ACHN (cell line): Measurements from ENCODE around the gene PRICKLE4.
A peak's percentile ranks its signal among the peaks of the same experiment; 100 is the strongest.

Experiments
- DNase-seq: peaks from one replicate; pipeline ENCODE4 v3.0.0-alpha.2; 2015
- in situ Hi-C: cut with HindIII; loops from 2 replicates; pipeline ENCODE4 v1.10.0; 2017; ENCODE audit warnings: low sequenced_read_pairs, low pct_ligation_motif_present, low pct_unique_long_range_greater_than_20kb

The PRICKLE4 gene, protein sequence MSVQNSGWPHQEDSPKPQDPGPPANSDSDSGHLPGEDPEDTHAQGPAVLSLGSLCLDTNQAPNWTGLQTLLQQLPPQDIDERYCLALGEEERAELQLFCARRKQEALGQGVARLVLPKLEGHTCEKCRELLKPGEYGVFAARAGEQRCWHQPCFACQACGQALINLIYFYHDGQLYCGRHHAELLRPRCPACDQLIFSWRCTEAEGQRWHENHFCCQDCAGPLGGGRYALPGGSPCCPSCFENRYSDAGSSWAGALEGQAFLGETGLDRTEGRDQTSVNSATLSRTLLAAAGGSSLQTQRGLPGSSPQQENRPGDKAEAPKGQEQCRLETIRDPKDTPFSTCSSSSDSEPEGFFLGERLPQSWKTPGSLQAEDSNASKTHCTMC

DNA sequence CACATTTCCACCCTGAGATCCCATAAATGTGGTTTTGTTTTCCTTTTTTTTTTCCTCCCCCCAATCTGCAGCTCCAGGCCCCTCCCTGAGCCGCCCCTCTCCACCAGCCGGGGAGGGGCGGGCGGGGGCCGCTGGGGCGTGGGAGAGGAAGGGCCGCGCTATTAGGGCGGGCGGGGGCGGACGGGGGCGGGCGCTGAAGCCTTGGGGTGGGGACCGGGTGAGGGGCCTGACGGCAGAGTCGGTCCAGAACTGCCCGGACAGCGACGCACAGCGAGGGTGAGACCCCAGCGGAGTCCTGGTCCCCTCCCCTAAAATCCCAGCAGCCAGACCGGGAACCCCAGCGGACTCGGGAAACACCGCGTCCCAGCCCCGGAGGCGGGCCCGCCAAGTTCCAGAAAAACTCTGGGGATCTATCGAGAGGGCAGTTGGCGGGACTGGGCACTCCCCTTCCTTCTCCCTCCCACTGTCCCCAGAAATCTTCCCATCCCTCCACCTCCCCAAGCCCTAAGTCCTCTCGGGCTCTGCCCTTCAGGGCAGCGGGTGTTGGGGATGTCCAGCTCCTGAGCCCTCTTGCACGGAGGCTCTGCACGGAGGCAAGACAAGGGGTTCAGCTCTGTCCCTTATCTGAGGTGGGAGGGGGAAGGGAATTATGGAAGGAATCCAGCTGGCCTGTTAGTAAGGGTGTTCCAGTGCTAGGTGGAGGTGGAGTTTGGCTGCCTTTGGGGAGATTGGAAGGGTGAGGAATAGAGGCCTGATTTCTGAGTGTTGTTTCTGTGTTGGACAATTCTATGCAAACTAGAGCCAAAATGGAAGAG is at the start of gene PRICKLE4:
Gene PRICKLE4, plus strand, starts transcription at position 232 of the 815 bp plus-strand sequence. CDS start 2,692 bp downstream, outside the sequence.
- in situ Hi-C loops, result no loop called here
- peak; percentile 50 for DNase-seq

DNA sequence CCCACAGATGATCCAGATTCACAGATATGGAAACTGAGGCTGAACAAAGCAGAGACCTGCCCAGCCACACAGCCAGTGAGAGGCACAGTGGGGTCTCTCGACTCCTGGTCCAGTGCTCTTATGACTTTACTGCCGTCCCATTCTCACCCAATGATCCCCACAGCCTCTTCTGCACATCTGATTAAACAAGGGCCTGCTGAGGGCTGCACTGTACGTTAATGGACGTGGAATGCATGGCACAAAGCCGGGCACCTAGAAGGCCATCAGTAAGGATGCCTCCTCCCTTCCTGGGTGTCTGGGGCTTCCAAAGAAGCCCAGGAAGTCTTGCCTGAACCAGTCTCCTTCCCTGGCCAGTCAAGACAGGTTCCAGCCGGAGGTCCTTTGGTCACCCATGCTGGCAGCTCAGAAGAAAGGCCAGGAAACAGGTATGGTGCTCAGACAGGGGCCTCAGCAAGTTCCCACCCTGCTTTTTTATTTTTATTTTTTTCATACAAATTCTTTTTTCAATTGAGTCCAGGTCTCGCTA is 49.0 kb upstream of the PRICKLE4 start:
- in situ Hi-C loops, result no loop called here
- DNase-seq, result no peak

DNA sequence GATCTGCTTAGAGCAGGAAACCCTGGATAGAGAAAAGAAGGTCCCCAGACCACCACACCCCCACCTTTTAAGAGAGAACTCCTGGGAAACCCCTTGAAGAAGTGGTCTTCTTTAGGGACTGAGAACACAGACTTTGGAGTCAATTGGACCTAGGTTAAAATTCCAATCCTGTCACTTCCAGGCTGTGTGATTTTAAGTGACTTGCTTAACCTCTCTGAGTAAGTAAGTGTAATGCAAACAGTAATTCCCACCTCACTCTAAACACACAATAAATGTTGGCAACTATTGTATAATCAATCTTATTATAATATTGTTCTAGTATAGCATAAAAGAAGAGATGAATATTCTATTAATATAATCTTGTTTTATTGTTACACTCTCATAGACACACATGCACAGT is 48.4 kb upstream of the PRICKLE4 start:
- in situ Hi-C loops, result no loop called here
- no peak for DNase-seq

DNA sequence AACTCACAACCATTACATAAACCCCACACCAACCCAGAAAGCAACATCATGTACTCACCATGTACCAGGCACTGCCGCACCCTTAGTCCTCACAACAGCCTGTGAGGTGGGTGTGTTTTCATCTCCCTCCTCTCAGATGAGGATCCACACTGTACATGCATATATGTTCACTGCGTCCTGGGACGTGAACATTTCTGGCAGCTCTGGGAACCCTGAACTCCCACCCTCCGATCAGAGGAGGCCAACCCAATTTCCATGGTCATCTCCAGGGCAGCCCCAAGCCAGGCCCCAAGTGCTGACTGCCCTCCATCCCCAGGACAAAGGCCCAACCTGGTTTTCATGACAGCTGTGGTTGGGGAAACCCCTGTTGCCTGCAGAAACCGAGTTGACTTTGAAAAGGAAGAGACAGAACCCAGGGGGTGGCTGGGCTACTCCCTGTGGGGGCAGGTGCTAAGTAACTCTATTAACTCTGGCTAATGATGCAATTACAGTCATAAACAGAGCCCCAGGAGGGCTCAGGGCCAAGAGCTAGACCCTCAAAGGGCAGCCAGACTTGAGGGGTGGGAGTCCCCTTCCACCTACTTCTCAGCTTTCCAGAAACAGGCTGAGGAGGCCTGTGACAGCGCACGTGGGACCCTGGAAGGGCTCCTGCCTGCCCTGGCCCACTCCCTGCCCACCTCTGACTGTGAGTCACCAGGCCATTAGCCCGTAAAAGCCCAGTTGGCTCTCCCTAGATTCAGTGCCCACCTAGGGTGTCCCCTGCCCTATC is 47.8 kb upstream of the PRICKLE4 start:
- in situ Hi-C loops, result no loop called here
- DNase-seq, result peak; percentile 38

DNA sequence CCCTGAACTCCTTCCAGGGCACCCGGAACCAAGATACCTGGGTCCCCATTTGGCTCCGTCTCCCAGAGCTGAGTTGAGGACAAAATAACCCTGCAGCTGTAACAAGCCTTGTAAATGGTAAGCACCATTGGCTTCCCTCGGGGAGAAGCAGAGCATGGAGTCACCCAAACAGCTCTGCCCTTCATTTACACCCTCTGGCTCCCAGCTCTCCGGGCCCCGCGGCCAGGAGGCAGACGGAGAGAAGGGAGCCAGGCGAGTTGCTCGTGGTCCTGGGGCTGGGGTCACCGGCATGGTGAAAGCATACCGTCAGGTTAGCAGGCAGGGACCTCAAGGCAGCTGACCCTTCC is 47.2 kb upstream of the PRICKLE4 start:
- DNase-seq, result no peak
- in situ Hi-C loops, result no loop called here

DNA sequence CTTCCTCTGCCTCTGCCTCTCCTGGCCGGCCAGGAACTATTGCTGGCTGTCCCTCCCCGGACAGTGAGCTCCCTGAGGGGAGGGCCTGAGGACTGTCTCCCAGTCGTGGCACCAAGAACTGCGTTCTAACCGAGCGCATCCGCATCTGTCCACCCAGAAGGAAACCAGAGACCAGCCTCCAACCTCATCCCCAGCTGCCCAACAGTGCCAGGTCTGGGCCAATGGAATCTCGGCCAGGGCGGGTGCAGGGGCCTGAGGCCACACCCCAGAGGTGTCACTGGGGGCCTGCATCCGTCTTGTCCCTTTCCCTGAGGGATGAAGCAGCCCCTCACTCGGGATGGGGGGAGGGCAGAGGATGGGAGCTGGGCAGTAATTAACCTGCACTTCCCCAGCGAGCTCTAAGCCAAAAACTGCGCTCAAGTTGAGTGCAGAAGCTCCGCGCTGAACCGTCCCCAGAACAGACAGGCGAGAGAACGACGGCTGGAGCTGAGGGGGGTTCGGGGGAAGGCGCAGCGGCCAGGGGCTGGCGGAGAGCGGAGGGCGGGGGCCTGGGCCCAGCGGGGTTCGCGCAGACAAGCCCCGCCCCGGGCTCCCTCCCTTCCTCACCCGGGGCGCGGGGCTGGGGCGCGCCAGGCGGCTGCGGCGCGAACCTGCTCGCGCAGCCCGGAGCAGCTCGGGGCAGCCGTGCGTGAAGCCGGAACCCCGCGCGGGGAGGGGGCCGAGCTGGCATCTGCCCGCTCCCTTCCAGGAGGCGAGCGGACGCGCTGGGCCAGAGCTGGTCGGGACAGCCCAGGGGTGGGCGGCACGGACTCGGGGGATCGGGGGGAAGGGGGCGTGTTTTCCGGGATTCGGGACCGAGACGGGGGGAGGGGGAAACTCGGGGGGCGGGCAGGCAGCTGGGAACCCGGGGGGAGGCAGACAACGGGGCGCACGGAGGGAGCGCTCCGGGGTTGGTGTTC is 46.6 kb upstream of the PRICKLE4 start:
- in situ Hi-C loops, result no loop called here
- DNase-seq, result peak; percentile 83

DNA sequence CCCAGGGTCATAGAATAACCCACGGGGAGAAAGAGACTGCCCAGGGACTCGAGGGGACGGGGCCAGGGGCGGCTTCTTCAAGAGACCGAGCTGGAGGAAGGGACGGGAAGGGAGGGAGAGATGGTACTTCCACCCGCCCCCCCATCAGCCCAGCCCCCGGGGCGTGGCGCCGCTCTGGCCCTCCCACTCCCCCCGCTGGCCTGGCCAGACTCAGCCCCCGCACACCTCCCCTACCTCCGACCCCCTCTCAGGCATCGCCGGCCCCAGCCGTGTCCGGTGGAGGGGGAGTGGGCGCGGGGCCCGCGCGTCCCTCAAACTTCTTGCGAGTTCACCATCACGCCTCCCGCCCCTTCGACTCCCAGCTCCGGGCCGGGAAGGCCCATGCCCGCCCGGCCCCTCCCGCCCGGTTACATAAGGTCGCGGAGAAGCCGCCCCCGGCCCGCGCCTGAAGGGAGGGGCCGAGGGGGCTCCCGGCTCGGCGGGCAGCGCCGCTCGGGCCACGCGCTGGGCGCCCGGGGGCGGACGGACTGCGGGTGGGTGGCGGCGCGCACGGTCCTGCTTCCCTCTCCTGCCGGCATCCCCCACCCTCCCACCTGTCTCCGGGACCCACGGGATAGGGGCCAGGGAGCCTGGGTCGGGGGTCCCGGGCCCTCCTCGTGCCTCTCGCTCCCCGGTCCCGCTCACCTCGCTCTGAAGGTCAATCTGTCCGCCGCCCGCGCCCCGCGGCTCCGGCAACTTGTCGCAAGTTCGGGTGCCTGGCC is 45.7 kb upstream of the PRICKLE4 start:
- DNase-seq, result peak; percentile 76
- in situ Hi-C loops, result no loop called here

DNA sequence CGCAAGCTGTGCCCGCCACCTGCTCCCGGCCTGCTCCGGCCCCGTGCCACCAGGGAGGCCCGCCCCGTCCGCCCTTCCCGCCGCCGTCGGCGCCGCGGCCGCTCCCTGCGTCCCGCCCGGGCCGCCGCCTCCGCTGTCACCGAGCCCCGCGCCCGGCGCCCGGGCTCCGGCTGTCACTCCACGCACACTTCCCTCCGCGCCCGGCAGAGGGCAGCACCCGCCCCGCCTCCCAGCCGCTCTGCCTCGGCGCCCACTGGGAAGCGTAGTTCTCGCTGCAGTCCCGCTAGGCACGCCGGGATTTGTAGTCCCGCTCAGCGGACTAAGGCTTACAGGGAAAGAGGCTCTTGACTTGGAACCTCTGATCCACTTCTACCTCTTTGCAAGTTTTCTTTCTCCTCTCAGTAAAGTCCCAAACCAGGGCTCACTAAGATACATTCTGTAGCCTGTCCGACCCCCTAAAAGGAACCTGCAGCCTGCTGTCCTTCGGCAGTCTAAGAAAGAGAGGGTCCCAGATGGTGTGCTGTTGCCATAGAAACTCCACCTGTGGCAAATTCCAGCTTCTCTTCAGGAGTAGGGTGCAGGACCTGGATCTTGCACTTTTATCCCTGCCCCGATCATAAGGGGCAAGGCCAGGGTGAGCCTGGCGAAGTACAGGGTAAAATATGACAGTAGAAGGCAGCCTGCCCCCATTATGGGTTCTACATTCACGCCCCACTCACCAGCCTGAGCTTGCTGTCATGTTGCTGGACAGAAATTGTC is 45.0 kb upstream of the PRICKLE4 start, which contains the start of gene TFEB:
Gene TFEB, minus strand, starts transcription at position 182 of the 759 bp plus-strand sequence. CDS start 44,395 bp downstream, outside the sequence.
- in situ Hi-C loops, result no loop called here
- peak; percentile 85 for DNase-seq

DNA sequence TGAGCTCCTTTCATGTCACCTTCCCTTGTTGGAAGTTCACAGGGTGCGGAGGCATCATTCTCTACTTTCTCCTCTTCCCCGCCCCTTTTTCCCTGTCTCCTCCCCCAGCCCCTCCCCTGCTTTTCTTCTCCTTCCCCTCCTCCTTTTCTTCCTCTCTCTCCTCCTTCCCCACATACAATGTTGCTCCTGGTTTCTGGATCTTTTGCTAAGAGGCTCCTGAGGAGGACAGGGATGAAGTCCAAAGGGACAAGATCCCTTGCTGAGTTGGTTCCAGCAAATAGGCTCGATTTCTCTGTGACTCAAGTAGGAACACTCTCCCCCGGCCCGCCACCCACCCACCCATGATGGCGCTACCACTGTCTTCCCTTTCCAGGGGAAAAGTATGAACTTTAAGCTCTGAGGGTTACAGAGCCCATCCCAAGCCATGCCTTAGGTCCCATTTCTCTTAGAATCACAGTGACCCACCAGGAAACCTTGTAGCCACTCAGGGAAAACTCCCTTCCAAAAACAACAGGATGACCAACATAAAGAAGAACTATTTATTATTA is 44.3 kb upstream of the PRICKLE4 start:
- in situ Hi-C loops, result no loop called here
- DNase-seq, result no peak

DNA sequence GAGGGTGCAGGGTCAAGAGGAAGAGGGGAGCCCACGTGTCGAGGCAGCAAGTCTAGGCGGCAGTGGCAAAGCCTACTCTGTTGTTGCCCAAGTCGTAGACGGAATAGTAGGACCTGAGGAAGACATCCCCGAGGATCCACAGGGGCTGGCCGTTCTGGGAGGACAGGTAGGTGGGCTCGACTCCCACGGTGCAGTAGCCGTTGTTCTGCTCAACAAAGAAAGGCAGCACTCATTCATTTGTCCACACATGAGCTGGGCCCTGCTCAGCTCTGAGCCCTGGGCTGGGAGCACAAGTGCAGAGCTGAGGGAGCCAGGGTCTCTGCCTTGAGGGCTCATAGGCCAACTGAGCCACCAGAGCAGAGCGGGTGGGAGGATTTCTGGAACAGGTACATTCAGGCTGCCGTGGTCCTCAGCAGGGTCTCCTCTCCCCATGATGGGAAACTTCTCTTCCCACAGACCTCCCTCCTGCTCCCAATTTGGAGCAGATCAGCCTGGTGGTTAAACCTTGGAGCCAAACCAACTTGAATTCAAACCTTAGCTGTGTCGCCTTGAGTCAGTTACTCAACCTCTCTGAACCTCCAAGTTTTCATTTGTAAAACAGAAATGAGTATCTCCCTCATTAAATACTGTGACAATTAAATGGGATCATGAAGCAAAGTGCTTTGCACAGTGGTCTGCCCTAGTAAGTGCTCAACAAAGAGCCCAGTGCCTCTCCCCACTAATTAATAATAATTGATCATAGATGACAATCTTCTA is 43.6 kb upstream of the PRICKLE4 start:
- DNase-seq, result no peak
- in situ Hi-C loops, result no loop called here

DNA sequence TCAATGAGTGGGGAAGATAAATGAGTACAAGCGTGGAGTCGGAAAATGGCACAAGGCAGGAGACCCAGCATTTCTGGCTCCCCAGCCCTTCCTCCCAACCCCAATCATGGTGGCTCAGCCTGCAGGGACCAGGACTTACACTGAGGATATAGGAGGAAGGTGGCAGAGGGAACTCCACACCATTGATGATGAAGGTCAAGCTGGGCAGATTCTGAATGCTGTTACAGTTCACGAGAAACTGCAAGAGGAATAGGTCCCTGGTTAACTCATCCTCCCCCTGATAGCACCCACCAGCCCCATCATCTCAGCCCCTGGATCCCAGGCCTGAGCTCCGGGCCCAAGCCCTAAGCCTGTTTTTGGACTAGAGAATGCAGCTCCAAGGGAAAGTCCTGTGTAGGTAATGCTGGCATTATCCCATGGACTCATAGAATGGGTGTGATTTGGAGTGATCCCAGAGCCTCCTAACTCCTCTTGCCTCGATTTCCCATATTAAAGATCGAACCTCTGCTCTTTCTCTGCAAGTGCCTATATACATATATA is 42.9 kb upstream of the PRICKLE4 start:
- DNase-seq, result no peak
- in situ Hi-C loops, result no loop called here

DNA sequence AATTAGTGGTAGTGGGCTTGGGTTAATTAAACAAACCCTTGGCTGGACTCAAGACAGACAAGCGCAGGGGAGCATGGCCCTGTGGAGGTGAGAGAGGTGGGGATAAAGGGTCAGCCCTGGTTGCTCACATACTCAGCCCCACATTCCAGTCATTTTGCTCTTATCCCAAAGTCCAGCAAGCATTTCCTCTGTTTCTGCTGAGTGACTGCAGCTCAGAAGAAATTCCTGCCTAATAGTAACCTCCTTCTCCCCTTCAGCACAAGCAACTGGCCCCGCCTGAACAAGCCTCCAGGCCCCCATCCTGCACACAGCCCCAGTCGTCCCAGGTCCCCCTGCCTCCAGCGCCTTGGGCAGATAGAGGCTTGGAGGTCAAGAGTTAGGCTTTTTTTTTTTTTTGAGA is 41.5 kb upstream of the PRICKLE4 start:
- in situ Hi-C loops, result no loop called here
- DNase-seq, result no peak

DNA sequence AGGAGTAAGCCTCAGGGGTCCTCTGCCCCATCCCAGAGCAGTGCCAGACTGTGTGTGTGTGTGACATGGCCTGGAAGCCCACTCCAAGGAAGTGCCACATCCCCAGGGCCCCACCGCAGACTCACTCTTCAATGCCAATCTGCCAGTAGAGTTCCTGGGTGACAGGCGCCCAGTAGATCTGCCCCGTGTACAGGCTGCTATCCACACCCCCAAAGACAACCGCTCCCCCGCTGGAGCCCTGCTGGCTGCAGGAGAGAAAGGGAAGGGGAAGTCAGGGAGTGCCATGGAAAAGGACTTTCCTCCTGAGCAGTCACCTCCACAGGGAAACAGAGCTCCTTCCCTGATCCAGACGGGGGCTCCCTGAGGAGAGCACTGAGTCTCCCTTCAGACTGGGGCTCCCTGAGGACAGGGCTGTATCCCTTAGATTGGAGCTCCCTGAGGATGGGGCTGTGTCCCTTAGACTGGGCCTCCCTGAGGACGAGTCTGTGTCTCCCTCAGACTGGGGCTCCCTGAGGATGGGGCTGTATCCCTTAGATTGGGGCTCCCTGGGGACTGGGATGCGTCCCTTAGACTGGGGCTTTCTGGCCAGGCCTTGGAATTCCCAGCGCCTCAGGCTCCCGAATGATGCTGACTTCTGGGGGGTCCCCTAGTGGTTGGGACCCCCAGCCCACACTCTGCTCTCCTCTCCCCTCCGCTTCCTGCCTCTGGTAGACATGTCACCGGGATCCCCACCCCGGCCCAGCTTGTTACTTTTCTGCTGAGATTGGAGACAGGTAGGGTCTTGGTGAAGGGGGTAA is 40.0 kb upstream of the PRICKLE4 start:
- no peak for DNase-seq
- in situ Hi-C loops, result no loop called here

DNA sequence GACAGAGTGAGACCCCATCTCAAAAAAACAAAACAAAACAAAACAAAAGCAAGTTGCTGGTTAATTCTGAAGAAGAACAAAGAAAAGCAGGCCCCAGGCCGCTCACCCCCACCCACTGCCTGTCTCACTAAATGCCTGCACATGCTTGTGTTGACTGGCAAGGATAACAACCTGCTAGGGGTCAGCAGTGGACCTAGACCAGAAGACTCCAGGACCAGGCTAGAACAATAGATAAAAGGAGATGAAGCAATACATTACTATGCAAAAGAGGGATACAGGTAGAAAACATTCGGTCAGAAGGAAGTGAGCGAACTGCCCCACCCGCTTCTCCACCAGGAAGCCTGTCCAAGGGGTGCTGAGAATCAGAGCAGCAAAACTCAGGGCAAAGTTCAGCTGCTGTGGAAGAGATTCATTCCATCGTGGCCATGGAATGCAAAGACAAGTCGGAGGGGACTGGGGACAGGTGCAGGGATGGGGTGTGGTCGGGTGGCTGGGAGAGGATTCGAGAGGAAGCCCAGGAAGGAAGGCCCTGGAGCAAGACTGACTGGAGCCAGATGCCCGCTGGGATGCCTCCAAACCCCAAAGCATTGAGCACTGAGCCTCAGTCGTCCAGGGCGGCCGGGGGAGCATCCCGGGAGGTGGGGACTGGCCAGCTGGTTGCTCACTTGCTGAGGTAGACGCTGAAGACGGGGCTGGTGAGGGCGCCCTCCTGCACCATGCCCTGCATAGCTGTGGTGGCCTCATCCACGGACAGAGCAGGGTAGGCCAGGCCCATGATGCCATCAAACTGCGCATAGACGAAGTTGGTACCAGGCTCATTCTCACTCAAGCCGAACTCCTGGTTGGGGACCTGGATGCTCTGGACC is 38.7 kb upstream of the PRICKLE4 start:
- no peak for DNase-seq
- in situ Hi-C loops, result no loop called here
